Retinal pigment epithelial cell (primary cell): ENCODE results near the gene CACNA1C.

Experiments
- DNase-seq: peaks from one replicate; pipeline ENCODE4 v3.0.0-alpha.2; 2010; ENCODE audit warnings: low read depth
- H3K4me3 ChIP-seq: 2 replicates; pipeline ENCODE4 v1.5.1; 2011; ENCODE audit warnings: mild to moderate bottlenecking, low read length, control low read depth, moderate library complexity
- TF ChIP-seq, protein P1 (sequence below): conservative IDR thresholded peaks from 2 replicates; pipeline ENCODE4 v1.5.1; 2011; ENCODE audit warnings: low read depth, low read length, control low read depth, inconsistent platforms

Gene CACNA1C

DNA sequence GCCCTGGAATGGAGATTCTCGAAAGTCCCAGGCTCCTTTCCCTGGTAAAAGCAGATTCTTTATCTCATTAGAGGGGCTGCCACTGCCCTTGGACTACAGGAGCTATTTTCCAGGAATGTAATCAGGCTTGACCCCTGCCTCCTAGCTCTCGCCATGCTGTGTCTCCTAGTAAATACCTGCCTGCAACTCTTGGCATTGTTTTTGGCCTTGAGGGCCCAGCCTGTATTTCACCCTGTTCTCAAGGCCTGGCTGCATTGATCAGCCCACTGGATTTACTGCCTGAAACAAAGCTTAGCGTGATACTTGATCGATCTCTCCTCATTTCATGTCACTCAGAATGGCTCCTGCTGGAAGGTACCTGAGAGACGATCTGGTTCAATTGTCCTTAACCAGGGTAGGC lies 273.7 kb downstream of the CACNA1C start:
- TF ChIP-seq, protein P1, sequence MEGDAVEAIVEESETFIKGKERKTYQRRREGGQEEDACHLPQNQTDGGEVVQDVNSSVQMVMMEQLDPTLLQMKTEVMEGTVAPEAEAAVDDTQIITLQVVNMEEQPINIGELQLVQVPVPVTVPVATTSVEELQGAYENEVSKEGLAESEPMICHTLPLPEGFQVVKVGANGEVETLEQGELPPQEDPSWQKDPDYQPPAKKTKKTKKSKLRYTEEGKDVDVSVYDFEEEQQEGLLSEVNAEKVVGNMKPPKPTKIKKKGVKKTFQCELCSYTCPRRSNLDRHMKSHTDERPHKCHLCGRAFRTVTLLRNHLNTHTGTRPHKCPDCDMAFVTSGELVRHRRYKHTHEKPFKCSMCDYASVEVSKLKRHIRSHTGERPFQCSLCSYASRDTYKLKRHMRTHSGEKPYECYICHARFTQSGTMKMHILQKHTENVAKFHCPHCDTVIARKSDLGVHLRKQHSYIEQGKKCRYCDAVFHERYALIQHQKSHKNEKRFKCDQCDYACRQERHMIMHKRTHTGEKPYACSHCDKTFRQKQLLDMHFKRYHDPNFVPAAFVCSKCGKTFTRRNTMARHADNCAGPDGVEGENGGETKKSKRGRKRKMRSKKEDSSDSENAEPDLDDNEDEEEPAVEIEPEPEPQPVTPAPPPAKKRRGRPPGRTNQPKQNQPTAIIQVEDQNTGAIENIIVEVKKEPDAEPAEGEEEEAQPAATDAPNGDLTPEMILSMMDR: no peak
- DNase-seq: no peak
- no peak overlapping the region for H3K4me3 ChIP-seq

DNA sequence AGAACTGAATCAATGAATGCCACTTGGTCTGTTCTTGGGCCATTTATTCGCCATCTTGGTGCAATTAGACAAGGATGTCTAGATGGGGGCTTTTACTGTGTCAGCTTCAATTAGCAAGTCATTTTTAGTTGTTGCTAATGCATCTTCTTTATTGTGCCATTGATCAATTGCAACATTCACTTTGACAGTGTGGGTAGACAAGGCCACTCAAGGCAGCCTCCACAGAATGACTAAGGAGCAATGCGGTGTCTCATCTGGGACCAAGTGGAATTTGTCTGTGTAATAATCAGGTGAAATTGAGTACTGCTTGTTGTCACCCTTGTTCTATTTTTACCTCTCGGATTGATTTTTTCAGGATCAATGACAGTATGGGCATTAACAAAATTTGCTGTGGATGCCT lies 275.9 kb downstream of the CACNA1C start:
- H3K4me3 ChIP-seq: no peak overlapping the region
- TF ChIP-seq, protein P1: no peak
- DNase-seq: no peak

DNA sequence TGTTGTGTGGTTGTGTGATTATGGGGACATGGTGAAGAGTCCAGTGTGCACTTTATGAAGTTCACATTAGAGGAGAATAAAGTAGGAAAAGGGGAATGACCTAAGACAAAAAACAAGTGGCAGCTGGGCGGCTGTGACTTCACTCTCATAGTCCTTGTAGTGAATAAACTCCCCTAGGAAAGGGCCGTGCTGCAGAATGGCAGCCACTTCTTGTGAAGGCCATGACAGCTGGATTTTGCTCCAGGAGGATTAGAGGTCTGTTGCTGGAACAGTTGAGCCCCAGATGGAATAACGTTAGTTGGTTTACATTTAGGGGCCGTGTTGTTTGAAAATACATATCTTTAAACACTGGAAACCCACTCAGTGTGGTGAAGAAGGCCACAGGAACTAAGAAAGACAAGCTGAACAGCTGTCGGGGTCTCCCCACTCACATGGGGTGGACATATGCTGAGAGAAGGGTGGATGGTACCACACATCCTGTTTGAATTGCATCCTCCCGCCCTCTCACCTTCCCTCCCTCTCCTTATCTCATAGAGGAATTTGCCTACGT lies 276.9 kb downstream of the CACNA1C start:
- TF ChIP-seq, protein P1: no peak
- no peak for DNase-seq
- no peak overlapping the region for H3K4me3 ChIP-seq

DNA sequence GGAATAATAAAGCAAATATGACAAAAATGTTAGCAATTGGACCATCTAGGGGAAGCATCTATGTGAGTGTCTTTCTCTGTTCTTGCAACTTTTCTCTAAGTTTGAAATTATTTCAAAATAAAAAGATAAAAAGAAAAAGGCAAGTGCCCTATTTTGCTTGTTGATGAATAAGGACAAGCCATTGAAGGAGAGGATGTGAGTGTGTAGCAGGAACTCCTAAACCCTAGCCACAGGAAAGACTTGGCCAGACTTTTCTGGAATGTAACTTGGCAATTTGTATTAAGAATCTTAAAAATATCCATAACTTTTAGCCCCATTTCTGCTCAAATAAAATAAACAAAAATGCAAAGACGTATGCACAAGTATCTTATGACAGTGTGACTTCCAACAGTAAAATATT lies 279.4 kb downstream of the CACNA1C start:
- H3K4me3 ChIP-seq: no peak overlapping the region
- no peak for DNase-seq
- TF ChIP-seq, protein P1: no peak

DNA sequence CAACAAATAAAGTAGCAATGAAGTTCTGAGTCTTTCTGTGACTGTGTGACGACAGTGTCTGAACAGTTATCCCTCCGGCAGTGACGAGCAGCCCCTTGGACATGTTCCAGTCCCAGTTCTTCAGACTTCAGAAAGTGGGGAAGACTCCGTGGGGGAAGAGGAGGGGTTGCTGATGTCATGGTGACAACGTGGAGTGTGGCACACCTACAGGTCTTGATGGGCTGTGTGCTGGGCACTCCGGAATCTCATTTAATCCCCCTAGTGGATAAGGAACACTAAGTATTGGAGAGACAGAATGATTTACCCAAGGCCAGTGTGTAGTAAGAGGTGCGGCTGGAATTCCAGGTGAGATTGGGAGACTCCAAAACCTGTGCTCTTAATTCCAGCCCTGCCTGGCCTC lies 280.2 kb downstream of the CACNA1C start:
- TF ChIP-seq, protein P1: no peak
- DNase-seq: no peak
- H3K4me3 ChIP-seq: no peak overlapping the region

DNA sequence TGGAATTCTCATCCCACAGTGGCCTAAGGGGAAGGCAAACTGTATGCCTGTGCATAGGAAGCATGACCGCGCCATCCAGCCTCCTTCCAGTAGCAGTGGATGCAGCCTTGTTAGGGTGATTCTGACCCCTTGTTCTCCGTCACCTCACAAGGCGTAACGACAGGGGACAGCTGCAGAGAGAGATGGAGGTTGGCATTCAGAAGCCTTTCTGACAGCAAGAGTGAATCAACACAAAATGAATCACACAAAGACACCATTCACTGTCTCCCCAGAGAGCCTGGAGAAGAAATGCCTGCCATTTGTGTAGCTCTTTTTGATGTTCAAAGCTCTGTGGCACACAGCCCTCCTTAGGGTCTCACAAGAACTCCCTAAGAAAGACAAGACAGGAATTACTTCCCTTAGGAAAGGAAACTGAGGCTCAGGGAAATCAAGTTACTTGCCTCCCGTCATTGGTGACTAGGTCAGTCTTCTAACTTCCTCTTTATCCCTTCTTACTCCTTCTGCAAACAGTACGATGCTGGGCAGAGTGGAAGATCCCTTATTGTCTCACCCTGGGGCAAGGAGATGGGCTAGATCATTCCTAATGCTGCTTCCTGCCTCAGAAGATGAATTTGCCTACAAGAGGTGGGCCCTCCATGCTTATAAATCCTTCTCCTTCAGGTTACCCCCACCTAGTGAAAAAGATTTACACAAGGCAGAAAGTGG lies 280.9 kb downstream of the CACNA1C start:
- no peak for DNase-seq
- TF ChIP-seq, protein P1: no peak
- H3K4me3 ChIP-seq: no peak overlapping the region

DNA sequence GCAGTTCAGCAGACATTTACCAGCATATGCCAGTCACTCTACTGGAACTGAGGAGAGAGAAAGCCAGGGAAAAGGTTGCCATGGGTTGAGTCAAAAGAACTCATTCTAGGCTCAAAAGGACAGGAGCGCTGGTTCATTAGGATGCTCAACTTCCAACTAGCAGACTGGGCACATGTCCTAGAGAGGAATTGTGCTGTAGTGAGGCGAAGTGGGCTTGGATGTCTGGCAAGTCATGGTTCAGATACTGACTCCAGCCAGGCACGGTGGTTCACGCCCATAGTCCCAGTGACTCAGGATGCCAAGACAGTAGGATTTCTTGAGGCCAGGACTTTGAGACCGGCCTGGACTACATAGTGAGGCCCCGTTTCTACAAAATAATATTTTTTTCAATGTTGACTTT lies 281.5 kb downstream of the CACNA1C start:
- no peak overlapping the region for H3K4me3 ChIP-seq
- DNase-seq: no peak
- TF ChIP-seq, protein P1: no peak
